HG02759 (cell line): Measurements from ENCODE around the gene PROS1.
"Not testable (repeated sequence)": the region's sequence is repeated elsewhere in the genome, so short reads cannot be mapped to it uniquely, and the experiment has no call there.

Experiments used
- ATAC-seq: cut with Tn5 transposase; IDR thresholded peaks from one replicate; pipeline ENCODE4 v1.9.1; 2021; ENCODE audit warnings: mild to moderate bottlenecking, moderate library complexity; ENCODE audit not compliant: unreplicated experiment

Gene PROS1

GRCh38 chr3:93969997-93970396, 3.7 kb downstream of the PROS1 start:
- ATAC-seq = no peak

GRCh38 chr3:93969443-93969842, 4.3 kb downstream of the PROS1 start:
- no peak for ATAC-seq

GRCh38 chr3:93965106-93965505, 8.6 kb downstream of the PROS1 start:
- not testable (repeated sequence) for ATAC-seq

GRCh38 chr3:93962798-93963197, 10.9 kb downstream of the PROS1 start:
- ATAC-seq = no peak

- ATAC-seq = no peak
Observed at GRCh38 chr3:93961489-93961888, 12.2 kb downstream of the PROS1 start.

GRCh38 chr3:93961026-93961425, 12.7 kb downstream of the PROS1 start:
- ATAC-seq = no peak

GRCh38 chr3:93949958-93950357, 23.7 kb downstream of the PROS1 start:
- ATAC-seq = not testable (repeated sequence)

GRCh38 chr3:93937485-93937884, 36.2 kb downstream of the PROS1 start:
- ATAC-seq = peak; percentile 54

- no peak for ATAC-seq
Observed at GRCh38 chr3:93936549-93936948, 37.1 kb downstream of the PROS1 start.

- ATAC-seq = no peak
Observed at GRCh38 chr3:93934366-93935046, 39.2 kb downstream of the PROS1 start.

- ATAC-seq = no peak
Observed at GRCh38 chr3:93931597-93932229, 42.0 kb downstream of the PROS1 start.

- no peak for ATAC-seq
Observed at GRCh38 chr3:93930041-93930440, 43.7 kb downstream of the PROS1 start.

GRCh38 chr3:93926789-93927188, 46.9 kb downstream of the PROS1 start:
- ATAC-seq = no peak

GRCh38 chr3:93924491-93924890, 49.2 kb downstream of the PROS1 start:
- no peak for ATAC-seq

- ATAC-seq = no peak
Observed at GRCh38 chr3:93923006-93923405, 50.7 kb downstream of the PROS1 start.

- not testable (repeated sequence) for ATAC-seq
Observed at GRCh38 chr3:93917546-93918029, 56.1 kb downstream of the PROS1 start.

- not testable (repeated sequence) for ATAC-seq
Observed at GRCh38 chr3:93913623-93914022, 60.1 kb downstream of the PROS1 start.

- no peak for ATAC-seq
Observed at GRCh38 chr3:93911206-93911605, 62.5 kb downstream of the PROS1 start.

- no peak for ATAC-seq
Observed at GRCh38 chr3:93910097-93910496, 63.6 kb downstream of the PROS1 start.

- ATAC-seq = no peak
Observed at GRCh38 chr3:93907132-93907531, 66.6 kb downstream of the PROS1 start.

GRCh38 chr3:93906245-93906644, 67.5 kb downstream of the PROS1 start:
- ATAC-seq = no peak

- ATAC-seq = no peak
Observed at GRCh38 chr3:93904568-93904967, 69.1 kb downstream of the PROS1 start.
